Adrenal gland (tissue), 12 donors: ENCODE measurements around the gene NIPAL1. TPM values are rescaled to one million over a fixed set of nuclear protein-coding genes. Genes with fewer than 3 reads are reported as not detected.

Source experiments
- DNase-seq, 7 donors: peaks; one replicate each; pipeline ENCODE4 v3.0.0-alpha.2; 2019 to 2020
- H3K27ac ChIP-seq, 5 donors: fragments of 200-600 bp; sonication (generic) in 4 of 5; 1 replicate in 3 of 5; 2 replicates in 2 of 5; pipeline versions ENCODE4 v1.5.1 to v1.8.0; 2016 to 2020; ENCODE audit warnings: mild to moderate bottlenecking in 1 of 5
- H3K27me3 ChIP-seq: fragments of 200-600 bp; 2 replicates; pipeline ENCODE4 v1.8.0; 2021
- H3K36me3 ChIP-seq, 2 donors: fragments of 200-600 bp; replicated peaks in 1 of 2; 1 replicate in 1 of 2; 2 replicates in 1 of 2; pipeline versions ENCODE4 v1.5.1 to v1.8.0; 2018 to 2022
- H3K4me1 ChIP-seq, 2 donors: fragments of 200-600 bp; replicated peaks in 1 of 2; 1 replicate in 1 of 2; 2 replicates in 1 of 2; pipeline versions ENCODE4 v1.5.1 to v1.8.0; 2018 to 2021
- H3K4me3 ChIP-seq, 4 donors: fragments of 200-600 bp; sonication (generic) in 3 of 4; one replicate each; pipeline ENCODE4 v1.5.1; 2016 to 2018
- H3K9me3 ChIP-seq, 3 donors: fragments of 200-600 bp; sonication (generic) in 1 of 3; replicated peaks in 1 of 3; 1 replicate in 2 of 3; 2 replicates in 1 of 3; pipeline versions ENCODE4 v1.5.1 to v1.8.0; 2016 to 2021
- CTCF ChIP-seq, 6 experiments: fragments of 450-650 bp in 4 of 6; fragments of 200-600 bp in 2 of 6; sonication (generic) in 1 of 6; IDR thresholded peaks; 1 replicate in 5 of 6; 2 replicates in 1 of 6; pipeline versions ENCODE4 v1.5.1 to v1.8.0; 2016 to 2021; ENCODE audit warnings: antibody characterized with exemption in 6 of 6, mild to moderate bottlenecking in 2 of 6, moderate library complexity in 1 of 6
- POLR2A ChIP-seq, 2 donors: fragments of 450-650 bp; IDR thresholded peaks; one replicate each; pipeline ENCODE4 v1.6.1; 2017; ENCODE audit warnings: antibody characterized with exemption in 2 of 2, mild to moderate bottlenecking in 2 of 2, moderate library complexity in 1 of 2
- WGBS, 4 donors: extraction: QIAGEN DNeasy Blood & Tissue Kit in 2 of 4; methylation state at CpG; one replicate each; pipeline versions ENCODE4 v1.1.5 to v1.1.7; 2013 to 2017; 5-methylcytosine and 5-hydroxymethylcytosine counted together
- intact Hi-C, 2 donors: fragments of 100-400 bp; cut with DNase I; formaldehyde crosslinking; loops; one replicate each; pipeline versions ENCODE4 v1.14.1 to v1.15.0; 2022 to 2023
- polyA plus RNA-seq, 3 donors: library from polyadenylated mRNA; stranded (reverse); fragments of 200-250 nt in 2 of 3; fragments of 350-450 nt in 1 of 3; fragmentation: Illumina TruSeq in 1 of 3; extraction: RNeasy Lipid Tissue Mini Kit (QIAGEN cat#74804) in 1 of 3; gene quantifications; one replicate each; pipeline ENCODE4 v1.2.3, GENCODE V29; 2013 to 2014
- total RNA-seq, 9 donors: library from RNA; depleted of rRNA in 4 of 9; stranded (reverse); fragments of >200 nt in 4 of 9; fragments of 120-200 nt in 1 of 9; fragmentation: NEBNext Ultra II Directional in 1 of 9; extraction: Animal tissue kit (Norgen Biotek cat#: 25700) in 1 of 9; gene quantifications; one replicate each; pipeline versions ENCODE4 v1.1.0 to v1.2.4, GENCODE V29; 2013 to 2023
- donor health status: healthy with polysubstance abuse.
- donor health status: Bipolar disorder and iron deficiency.
- donor health status: DM: yes; HTN: yes; CAD: no.
- donor health status: DM: no; HTN: no; CAD: no.
- donor health status: DM: no; HTN: no; CAD: no.
- donor health status: DM: yes; HTN: yes; CAD: no.

NIPAL1 gene
- total and polyA plus RNA-seq, 12 donors = 0.03 to 1.5 (median 0.75) TPM; not detected in 1

- no peak for TF ChIP-seq CTCF (IDR thresholded peaks at IDR 0.05)
- no peak for TF ChIP-seq POLR2A (IDR thresholded peaks at IDR 0.05)
- H3K4me1 ChIP-seq = peaks cover 6 to 8% of the 10 kb centered on the region in 2 donors
- intact Hi-C loops = no loop called here
- DNase-seq = peak in 6 of 7 donors; percentile 38 to 66 (median 54)
- no peaks in the 10 kb centered on the region for H3K9me3 ChIP-seq
- no peaks in the 10 kb centered on the region for H3K36me3 ChIP-seq
- H3K27me3 ChIP-seq = no peaks in the 10 kb centered on the region
- 52 to 70% (median 58%) methylated on average over 12 of the region's 12 CpGs for WGBS, 4 donors
- H3K27ac ChIP-seq = peak overlapping the region in 1 of 5 donors; percentile 2
- H3K4me3 ChIP-seq = no peak overlapping the region
Measured at GRCh38 chr4:48031802-48032525, 15.4 kb downstream of the NIPAL1 start.

GRCh38 chr4:48032721-48033120, 16.1 kb downstream of the NIPAL1 start:
- intact Hi-C loops = no loop called here
- Histone ChIP-seq H3K4me1 (peaks cover 6 to 8% of the 10 kb centered on the region in 2 donors), H3K27me3 (no peaks in the 10 kb centered on the region), H3K9me3 (no peaks in the 10 kb centered on the region), H3K27ac (no peak overlapping the region), H3K4me3 (no peak overlapping the region), H3K36me3 (no peaks in the 10 kb centered on the region)
- no peak for DNase-seq
- TF ChIP-seq CTCF (IDR thresholded peaks at IDR 0.05) (no peak), POLR2A (IDR thresholded peaks at IDR 0.05) (no peak)

DNA sequence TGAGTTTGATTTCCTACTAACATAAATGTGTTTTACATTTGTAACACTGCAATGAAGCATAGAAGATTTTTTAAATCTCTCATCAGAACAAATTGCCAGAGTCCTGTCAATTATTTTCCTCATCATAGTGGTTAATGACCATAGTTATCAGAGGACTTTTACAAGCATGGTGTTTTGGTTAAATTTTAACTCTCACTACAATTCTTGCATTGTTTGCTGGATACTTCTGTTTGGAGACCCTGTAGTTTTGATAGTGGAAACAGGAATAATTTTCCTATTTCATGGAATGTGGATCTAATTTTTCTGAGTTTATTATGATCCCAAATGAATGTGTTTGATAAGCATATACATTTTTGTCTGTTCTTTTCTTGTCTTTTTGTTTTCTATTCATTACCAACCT, 16.8 kb downstream of the NIPAL1 start:
- TF ChIP-seq POLR2A (IDR thresholded peaks at IDR 0.05) = no peak
- TF ChIP-seq CTCF (IDR thresholded peaks at IDR 0.05) = no peak
- H3K27me3 ChIP-seq = no peaks in the 10 kb centered on the region
- no peak for DNase-seq
- no peak overlapping the region for H3K27ac ChIP-seq
- peaks cover 6 to 8% of the 10 kb centered on the region in 2 donors for H3K4me1 ChIP-seq
- H3K4me3 ChIP-seq = no peak overlapping the region
- H3K9me3 ChIP-seq = no peaks in the 10 kb centered on the region
- intact Hi-C loops = no loop called here
- H3K36me3 ChIP-seq = no peaks in the 10 kb centered on the region

GRCh38 chr4:48033825-48034413, 17.3 kb downstream of the NIPAL1 start:
- H3K4me3 ChIP-seq = no peak overlapping the region
- H3K36me3 ChIP-seq = no peaks in the 10 kb centered on the region
- no peak overlapping the region for H3K27ac ChIP-seq
- DNase-seq = no peak
- intact Hi-C loops = no loop called here
- H3K27me3 ChIP-seq = no peaks in the 10 kb centered on the region
- no peaks in the 10 kb centered on the region for H3K9me3 ChIP-seq
- TF ChIP-seq POLR2A (IDR thresholded peaks at IDR 0.05) = no peak
- peak in 4 of 6 experiments; percentile 20 to 40 (median 30) for TF ChIP-seq CTCF (IDR thresholded peaks at IDR 0.05)
- H3K4me1 ChIP-seq = peaks cover 6 to 8% of the 10 kb centered on the region in 2 donors
- 67 to 92% (median 78%) methylated on average over 1 of the region's 1 CpG for WGBS, 4 donors
